PFSK-1 (cell line): ENCODE measurements around the gene SEZ6L2.

Experiments
- FOXP2 ChIP-seq: optimal IDR thresholded peaks from 2 replicates; pipeline ENCODE3; 2011; ENCODE audit warnings: borderline replicate concordance, control low read depth, inconsistent platforms; ENCODE audit not compliant: insufficient read depth; ENCODE audit errors: extremely low read length, extremely low read depth
- POLR2AphosphoS5 ChIP-seq: IDR thresholded peaks from 2 replicates; pipeline ENCODE4 v1.6.1; 2012; ENCODE audit warnings: low read depth, mild to moderate bottlenecking, control low read depth, low read length, moderate library complexity
- SIN3A ChIP-seq: IDR thresholded peaks from 2 replicates; pipeline ENCODE4 v1.6.1; 2012; ENCODE audit warnings: mild to moderate bottlenecking, low read length, moderate library complexity, borderline replicate concordance; ENCODE audit not compliant: insufficient read depth
- TAF1 ChIP-seq: IDR thresholded peaks from 2 replicates; pipeline ENCODE4 v1.6.1; 2012; ENCODE audit warnings: low read length, control low read depth, borderline replicate concordance; ENCODE audit not compliant: insufficient read depth
- TF ChIP-seq, protein P1 (sequence below), 2 experiments: IDR thresholded peaks; 2 replicates each; pipeline versions ENCODE4 v1.6.1 to v1.8.0; 2011 to 2012; ENCODE audit warnings: low read depth in 2 of 2, low read length in 2 of 2, control low read depth in 1 of 2, inconsistent platforms in 1 of 2, mild to moderate bottlenecking in 1 of 2, moderate library complexity in 1 of 2; ENCODE audit not compliant: insufficient read depth in 1 of 2

Gene SEZ6L2

DNA sequence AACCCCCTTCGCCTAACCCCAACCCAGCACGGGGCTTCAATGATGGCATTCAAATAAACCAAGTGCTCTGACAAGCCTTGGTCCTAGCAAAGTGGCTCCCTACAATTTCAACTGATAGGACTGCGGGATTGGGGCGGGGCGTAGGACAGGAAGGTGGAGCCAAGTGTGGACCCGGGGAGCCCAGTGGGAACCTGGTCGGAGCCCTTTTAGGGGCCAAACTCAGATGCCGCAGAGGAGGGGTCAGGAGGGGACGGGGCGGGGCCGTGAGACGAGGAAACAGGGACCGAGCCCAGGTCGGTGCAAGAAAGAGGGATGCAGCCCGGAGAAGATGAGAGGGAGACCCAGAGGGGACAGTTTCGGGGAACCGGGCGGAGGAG, 23.1 kb downstream of the SEZ6L2 start:
- no peak for TF ChIP-seq TAF1
- no peak for TF ChIP-seq POLR2AphosphoS5
- TF ChIP-seq, protein P1, sequence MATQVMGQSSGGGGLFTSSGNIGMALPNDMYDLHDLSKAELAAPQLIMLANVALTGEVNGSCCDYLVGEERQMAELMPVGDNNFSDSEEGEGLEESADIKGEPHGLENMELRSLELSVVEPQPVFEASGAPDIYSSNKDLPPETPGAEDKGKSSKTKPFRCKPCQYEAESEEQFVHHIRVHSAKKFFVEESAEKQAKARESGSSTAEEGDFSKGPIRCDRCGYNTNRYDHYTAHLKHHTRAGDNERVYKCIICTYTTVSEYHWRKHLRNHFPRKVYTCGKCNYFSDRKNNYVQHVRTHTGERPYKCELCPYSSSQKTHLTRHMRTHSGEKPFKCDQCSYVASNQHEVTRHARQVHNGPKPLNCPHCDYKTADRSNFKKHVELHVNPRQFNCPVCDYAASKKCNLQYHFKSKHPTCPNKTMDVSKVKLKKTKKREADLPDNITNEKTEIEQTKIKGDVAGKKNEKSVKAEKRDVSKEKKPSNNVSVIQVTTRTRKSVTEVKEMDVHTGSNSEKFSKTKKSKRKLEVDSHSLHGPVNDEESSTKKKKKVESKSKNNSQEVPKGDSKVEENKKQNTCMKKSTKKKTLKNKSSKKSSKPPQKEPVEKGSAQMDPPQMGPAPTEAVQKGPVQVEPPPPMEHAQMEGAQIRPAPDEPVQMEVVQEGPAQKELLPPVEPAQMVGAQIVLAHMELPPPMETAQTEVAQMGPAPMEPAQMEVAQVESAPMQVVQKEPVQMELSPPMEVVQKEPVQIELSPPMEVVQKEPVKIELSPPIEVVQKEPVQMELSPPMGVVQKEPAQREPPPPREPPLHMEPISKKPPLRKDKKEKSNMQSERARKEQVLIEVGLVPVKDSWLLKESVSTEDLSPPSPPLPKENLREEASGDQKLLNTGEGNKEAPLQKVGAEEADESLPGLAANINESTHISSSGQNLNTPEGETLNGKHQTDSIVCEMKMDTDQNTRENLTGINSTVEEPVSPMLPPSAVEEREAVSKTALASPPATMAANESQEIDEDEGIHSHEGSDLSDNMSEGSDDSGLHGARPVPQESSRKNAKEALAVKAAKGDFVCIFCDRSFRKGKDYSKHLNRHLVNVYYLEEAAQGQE (IDR thresholded peaks at IDR 0.05; ENCODE audit: insufficient read depth in 1 of 2, low read depth in 2 of 2, low read length in 2 of 2) = no peak
- TF ChIP-seq SIN3A = no peak
- TF ChIP-seq FOXP2 = no peak

DNA sequence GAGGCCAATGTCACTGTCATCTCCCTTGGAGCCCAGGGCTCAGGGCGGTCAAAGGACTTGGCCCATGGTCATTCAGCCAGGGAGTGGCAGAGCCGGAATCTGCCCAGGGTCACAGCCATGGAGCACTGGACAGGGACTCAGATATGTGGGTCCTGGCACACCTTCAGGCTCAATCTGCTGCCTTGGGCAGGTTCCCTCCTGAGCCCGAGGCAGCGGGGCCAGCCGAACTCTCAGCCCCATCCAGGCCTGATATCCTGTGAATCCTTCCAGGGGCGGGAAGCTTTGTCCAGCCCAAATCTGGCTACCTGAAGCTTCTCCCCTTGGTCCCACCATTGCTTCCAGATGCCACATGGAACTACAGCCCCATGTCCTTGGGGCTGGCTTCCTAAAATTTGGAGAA, 24.1 kb downstream of the SEZ6L2 start:
- TF ChIP-seq FOXP2 = no peak
- TF ChIP-seq TAF1 = no peak
- no peak for TF ChIP-seq POLR2AphosphoS5
- TF ChIP-seq, protein P1 (IDR thresholded peaks at IDR 0.05; ENCODE audit: insufficient read depth in 1 of 2, low read depth in 2 of 2, low read length in 2 of 2) = no peak
- TF ChIP-seq SIN3A = no peak

DNA sequence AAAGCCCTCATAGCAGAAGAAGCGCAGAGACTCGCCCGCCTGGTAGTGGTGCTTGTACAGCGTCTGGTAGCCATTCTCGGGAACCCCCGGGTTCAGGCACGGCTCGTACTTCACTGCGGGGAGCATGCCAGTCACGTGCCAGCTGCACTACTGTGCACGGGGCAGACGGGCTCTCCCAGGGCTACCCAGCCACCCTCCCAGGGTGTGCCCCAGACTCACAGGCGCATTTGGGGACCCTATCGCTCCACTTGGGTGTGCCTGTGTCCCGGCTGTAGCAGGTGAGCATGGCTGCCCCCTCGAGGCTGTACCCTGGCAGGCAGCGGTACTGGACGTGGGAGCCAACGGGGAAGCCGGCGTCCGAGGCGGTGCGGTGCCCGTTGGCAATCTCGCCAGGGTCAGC, 26.0 kb downstream of the SEZ6L2 start:
- no peak for TF ChIP-seq POLR2AphosphoS5
- no peak for TF ChIP-seq TAF1
- no peak for TF ChIP-seq FOXP2
- TF ChIP-seq, protein P1 (IDR thresholded peaks at IDR 0.05; ENCODE audit: insufficient read depth in 1 of 2, low read depth in 2 of 2, low read length in 2 of 2) = no peak
- no peak for TF ChIP-seq SIN3A

DNA sequence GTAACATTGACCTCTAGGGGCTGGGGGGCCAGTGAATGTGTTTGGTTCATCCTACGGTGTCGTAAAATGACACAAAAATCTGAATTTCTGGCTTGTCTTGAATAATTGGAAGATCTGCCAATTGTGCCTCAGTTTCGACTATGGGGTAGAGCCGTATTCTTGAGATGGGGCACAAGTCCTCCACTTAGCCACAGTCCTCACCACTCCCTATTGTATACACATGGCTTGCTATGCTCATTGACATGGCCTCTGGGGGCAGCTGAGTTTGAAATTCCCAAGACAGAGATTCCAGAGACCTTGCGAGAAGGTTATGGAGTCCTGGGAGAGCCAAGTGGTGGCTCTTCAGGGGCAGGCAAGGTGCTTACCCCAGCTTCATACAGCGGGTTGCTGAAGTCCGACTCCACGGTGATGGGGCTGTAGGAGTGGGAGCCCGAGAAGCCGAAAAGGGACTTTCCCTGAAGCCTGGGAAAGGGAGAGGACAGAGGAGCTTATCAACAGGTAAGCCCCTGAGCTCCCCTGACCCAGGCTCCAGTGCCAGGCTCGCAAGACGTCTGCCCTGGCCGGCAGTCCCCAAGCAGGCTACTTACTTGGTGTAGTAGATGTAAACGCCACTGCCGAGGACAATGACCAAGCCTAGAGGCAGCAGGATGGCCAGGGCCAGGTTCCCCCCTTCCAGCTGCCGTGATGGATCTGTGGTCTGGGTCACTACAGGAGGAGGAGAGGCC, 27.4 kb downstream of the SEZ6L2 start:
- TF ChIP-seq TAF1 = no peak
- no peak for TF ChIP-seq POLR2AphosphoS5
- TF ChIP-seq FOXP2 = no peak
- TF ChIP-seq SIN3A = no peak

DNA sequence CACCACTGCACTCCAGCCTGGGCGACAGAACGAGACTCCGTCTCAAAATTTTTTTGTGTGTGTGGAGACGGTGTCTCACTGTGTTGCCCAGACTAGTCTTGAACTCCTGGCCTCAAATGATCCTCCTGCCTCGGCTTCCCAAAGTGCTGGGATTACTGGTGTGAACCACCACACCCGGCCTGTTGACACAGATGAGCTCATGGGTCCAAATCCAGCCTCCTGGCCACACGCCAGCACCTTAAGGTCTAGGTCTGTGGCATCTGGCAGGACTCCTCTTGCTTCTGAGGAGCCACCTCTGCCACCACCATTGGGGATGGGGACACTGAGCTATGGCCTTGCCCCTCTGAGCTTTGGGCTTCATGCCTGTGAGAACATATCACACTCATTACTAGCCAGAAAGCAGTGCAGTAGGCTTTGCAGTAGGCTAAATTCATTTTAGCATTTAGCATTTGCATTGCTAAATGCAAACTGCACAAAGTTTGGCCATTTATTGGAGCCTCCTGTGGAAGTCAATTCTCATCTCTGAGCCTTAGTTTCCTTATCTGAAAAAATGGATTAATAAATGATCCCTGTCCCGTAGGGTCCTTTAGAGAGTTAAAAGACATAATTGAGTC, 30.8 kb downstream of the SEZ6L2 start:
- TF ChIP-seq SIN3A (no peak), FOXP2 (no peak), POLR2AphosphoS5 (no peak), TAF1 (no peak)
- TF ChIP-seq, protein P1 (IDR thresholded peaks at IDR 0.05; ENCODE audit: insufficient read depth in 1 of 2, low read depth in 2 of 2, low read length in 2 of 2) = no peak
